PC-3 (cell line): ENCODE data around the gene DCTN5.

Experiments
- EZH2 ChIP-seq: fragments of 300-600 bp; sonication (generic); IDR thresholded peaks from one replicate; pipeline ENCODE4 v1.6.1; 2017; ENCODE audit warnings: antibody characterized with exemption, mild to moderate bottlenecking, low read length; ENCODE audit not compliant: unreplicated experiment
- TF ChIP-seq, protein P1 (sequence below): fragments of 300-600 bp; sonication (generic); conservative IDR thresholded peaks from 2 replicates; pipeline ENCODE4 v1.5.1; 2017; ENCODE audit warnings: antibody characterized with exemption, low read depth, mild to moderate bottlenecking, low read length

DNA sequence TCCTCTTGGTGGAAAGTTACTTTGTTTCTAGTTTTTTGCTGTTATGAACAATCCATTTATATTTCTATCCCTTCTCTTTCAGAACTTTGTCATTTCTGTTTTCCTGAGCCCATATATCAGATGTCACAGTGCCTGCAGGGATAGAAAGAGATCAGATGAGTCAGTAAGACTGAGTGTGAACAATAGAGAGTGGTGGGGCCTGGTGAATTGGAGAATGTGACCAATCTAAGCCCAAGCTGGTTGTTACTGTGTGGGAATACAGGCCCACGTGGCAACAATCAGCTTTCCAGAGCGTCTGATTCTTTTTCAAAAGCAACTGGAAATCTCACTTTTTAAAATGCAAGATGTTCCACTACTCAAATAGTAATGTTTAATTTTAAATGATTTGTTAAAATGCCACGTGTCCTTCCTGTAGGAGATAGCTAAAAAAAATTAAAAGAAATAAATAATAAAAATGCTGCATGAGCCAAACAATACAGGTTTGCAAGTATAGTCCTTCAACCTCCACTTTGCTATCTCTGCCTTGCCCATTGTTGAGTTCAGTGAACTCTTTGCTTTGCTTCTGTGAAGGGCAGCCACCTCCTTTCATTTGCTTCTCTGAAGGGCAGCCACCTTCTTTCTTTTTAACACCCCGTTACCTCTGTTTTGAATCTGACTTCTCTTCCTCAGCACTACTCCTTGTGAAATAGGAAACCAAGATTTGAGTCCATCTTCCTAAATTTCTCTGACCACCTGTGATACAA is 9.6 kb downstream of the DCTN5 start:
- TF ChIP-seq, protein P1, sequence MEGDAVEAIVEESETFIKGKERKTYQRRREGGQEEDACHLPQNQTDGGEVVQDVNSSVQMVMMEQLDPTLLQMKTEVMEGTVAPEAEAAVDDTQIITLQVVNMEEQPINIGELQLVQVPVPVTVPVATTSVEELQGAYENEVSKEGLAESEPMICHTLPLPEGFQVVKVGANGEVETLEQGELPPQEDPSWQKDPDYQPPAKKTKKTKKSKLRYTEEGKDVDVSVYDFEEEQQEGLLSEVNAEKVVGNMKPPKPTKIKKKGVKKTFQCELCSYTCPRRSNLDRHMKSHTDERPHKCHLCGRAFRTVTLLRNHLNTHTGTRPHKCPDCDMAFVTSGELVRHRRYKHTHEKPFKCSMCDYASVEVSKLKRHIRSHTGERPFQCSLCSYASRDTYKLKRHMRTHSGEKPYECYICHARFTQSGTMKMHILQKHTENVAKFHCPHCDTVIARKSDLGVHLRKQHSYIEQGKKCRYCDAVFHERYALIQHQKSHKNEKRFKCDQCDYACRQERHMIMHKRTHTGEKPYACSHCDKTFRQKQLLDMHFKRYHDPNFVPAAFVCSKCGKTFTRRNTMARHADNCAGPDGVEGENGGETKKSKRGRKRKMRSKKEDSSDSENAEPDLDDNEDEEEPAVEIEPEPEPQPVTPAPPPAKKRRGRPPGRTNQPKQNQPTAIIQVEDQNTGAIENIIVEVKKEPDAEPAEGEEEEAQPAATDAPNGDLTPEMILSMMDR = no peak
- TF ChIP-seq EZH2 = no peak
